Measurements from ENCODE around the gene SMOC2. TPM values are rescaled to one million over a fixed set of nuclear protein-coding genes. Genes with fewer than 3 reads are reported as not detected.

Gene SMOC2
- total and polyA plus RNA-seq, 2 donors from 2014 or later = 6.5 to 13.1 TPM

DNA sequence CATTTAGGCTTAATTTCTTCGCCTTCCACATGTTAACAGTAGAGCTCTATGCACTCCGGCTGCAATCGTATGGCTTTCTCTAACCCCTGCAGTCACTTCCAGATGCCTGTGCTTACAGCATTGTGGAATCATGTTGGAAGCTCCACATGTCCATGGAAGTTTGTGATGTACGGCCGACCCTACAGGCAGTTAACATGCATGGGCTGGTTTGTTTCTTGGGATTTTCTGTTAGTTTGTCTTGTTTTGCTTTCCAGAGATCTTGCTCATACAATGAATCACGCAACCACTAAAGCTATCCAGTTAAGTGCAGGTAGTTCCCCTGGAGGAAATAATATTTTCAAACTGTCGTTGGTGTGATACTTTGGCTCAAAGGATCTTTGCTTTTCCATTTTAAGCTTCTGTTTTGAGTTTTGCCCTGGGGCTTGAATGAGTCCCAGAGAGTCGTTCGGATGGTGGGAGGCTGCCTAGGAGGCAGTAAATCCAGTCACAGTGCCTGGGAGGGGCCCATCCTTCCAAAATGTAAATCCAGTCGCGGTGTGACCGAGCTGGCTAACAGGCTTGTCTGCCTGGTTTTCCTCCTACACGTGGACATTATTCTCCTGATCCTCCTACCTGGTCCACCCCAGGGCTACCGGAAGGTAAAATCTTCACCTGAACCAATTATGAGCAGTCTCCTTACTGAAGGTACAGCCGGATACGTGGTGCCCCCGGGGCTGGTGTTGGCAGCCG is 225.9 kb downstream of the SMOC2 start:
- no peak overlapping the region for H3K27ac ChIP-seq (ENCODE audit: low read depth in 2 of 2, low read length in 2 of 2)
- H3K27me3 ChIP-seq (ENCODE audit: control insufficient read depth, insufficient read depth, low read length) = no peaks in the 10 kb centered on the region
- no peak overlapping the region for H3K4me3 ChIP-seq (ENCODE audit: low read length in 3 of 3)
- DNase-seq (peak in 4 of 5 donors; percentile 49 to 86 (median 65)), FAIRE-seq (no peak)
- H3K9me3 ChIP-seq (ENCODE audit: control insufficient read depth in 2 of 3, insufficient read depth in 1 of 3, low read length in 3 of 3) = no peaks in the 10 kb centered on the region
- TF ChIP-seq, protein P1, sequence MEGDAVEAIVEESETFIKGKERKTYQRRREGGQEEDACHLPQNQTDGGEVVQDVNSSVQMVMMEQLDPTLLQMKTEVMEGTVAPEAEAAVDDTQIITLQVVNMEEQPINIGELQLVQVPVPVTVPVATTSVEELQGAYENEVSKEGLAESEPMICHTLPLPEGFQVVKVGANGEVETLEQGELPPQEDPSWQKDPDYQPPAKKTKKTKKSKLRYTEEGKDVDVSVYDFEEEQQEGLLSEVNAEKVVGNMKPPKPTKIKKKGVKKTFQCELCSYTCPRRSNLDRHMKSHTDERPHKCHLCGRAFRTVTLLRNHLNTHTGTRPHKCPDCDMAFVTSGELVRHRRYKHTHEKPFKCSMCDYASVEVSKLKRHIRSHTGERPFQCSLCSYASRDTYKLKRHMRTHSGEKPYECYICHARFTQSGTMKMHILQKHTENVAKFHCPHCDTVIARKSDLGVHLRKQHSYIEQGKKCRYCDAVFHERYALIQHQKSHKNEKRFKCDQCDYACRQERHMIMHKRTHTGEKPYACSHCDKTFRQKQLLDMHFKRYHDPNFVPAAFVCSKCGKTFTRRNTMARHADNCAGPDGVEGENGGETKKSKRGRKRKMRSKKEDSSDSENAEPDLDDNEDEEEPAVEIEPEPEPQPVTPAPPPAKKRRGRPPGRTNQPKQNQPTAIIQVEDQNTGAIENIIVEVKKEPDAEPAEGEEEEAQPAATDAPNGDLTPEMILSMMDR (IDR thresholded peaks at IDR 0.05; ENCODE audit: borderline replicate concordance, extremely low read depth, insufficient read depth) = no peak
- intact Hi-C loops (cut with DNase I) = no loop called here
- H3K9ac ChIP-seq (ENCODE audit: low read length in 3 of 3) = no peak overlapping the region
- H3K36me3 ChIP-seq (ENCODE audit: control insufficient read depth in 2 of 3, insufficient read depth in 3 of 3, low read length in 3 of 3) = no peaks in the 10 kb centered on the region
- H3K4me1 ChIP-seq (ENCODE audit: control insufficient read depth in 2 of 3, insufficient read depth in 2 of 3, low read depth in 1 of 3, low read length in 3 of 3) = no peaks in the 10 kb centered on the region

- Histone ChIP-seq H3K27ac (ENCODE audit: low read depth in 2 of 2, low read length in 2 of 2) (no peak overlapping the region), H3K4me1 (ENCODE audit: control insufficient read depth in 2 of 3, insufficient read depth in 2 of 3, low read depth in 1 of 3, low read length in 3 of 3) (no peaks in the 10 kb centered on the region), H3K9me3 (ENCODE audit: control insufficient read depth in 2 of 3, insufficient read depth in 1 of 3, low read length in 3 of 3) (no peaks in the 10 kb centered on the region), H3K9ac (ENCODE audit: low read length in 3 of 3) (no peak overlapping the region), H3K36me3 (ENCODE audit: control insufficient read depth in 2 of 3, insufficient read depth in 3 of 3, low read length in 3 of 3) (no peaks in the 10 kb centered on the region), H3K4me3 (ENCODE audit: low read length in 3 of 3) (no peak overlapping the region), H3K27me3 (ENCODE audit: control insufficient read depth, insufficient read depth, low read length) (no peaks in the 10 kb centered on the region)
- FAIRE-seq (no peak), DNase-seq (no peak)
- intact Hi-C loops (cut with DNase I) = no loop called here
- TF ChIP-seq, protein P1 (IDR thresholded peaks at IDR 0.05; ENCODE audit: borderline replicate concordance, extremely low read depth, insufficient read depth) = no peak
Observed at GRCh38 chr6:168667428-168667805, 226.4 kb downstream of the SMOC2 start.

GRCh38 chr6:168670401-168670985 is 229.5 kb downstream of the SMOC2 start:
- intact Hi-C loops (cut with DNase I) = no loop called here
- no peak for FAIRE-seq
- H3K4me1 ChIP-seq (ENCODE audit: control insufficient read depth in 2 of 3, insufficient read depth in 2 of 3, low read depth in 1 of 3, low read length in 3 of 3) = no peaks in the 10 kb centered on the region
- no peaks in the 10 kb centered on the region for H3K27me3 ChIP-seq (ENCODE audit: control insufficient read depth, insufficient read depth, low read length)
- H3K4me3 ChIP-seq (ENCODE audit: low read length in 3 of 3) = no peak overlapping the region
- H3K27ac ChIP-seq (ENCODE audit: low read depth in 2 of 2, low read length in 2 of 2) = no peak overlapping the region
- H3K9ac ChIP-seq (ENCODE audit: low read length in 3 of 3) = no peak overlapping the region
- H3K9me3 ChIP-seq (ENCODE audit: control insufficient read depth in 2 of 3, insufficient read depth in 1 of 3, low read length in 3 of 3) = no peaks in the 10 kb centered on the region
- H3K36me3 ChIP-seq (ENCODE audit: control insufficient read depth in 2 of 3, insufficient read depth in 3 of 3, low read length in 3 of 3) = no peaks in the 10 kb centered on the region
- no peak for DNase-seq
- TF ChIP-seq, protein P1 (IDR thresholded peaks at IDR 0.05; ENCODE audit: borderline replicate concordance, extremely low read depth, insufficient read depth) = no peak
